ENCODE results near the gene TST. TPM values are rescaled to one million over a fixed set of nuclear protein-coding genes. Genes with fewer than 3 reads are reported as not detected.
A peak's percentile ranks its signal among the peaks of the same experiment; 100 is the strongest.

TST gene
- total RNA-seq, 1 donor from 2014 or later, result 39.0 TPM

DNA sequence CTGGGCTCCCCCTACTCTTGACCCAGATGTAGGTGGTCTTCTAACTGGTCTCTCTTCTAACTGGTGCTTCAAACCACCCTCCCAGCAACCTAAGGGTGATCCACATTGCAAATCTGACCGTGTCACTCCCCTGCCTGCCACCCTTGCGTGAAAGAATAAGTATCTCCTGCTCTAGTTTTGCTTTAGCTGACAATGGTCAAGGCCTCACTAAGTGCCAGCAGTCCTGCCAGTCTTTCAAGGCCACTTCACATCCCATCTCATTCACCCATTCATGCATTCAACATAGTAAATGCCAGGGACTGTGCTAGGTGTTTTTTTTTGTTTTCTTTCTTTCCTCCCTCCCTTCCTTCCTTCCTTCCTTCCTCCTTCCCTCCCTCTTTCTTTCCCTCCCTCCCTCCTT, 30.0 kb upstream of the TST start:
- peaks cover 7% of the 10 kb centered on the region for H3K4me1 Mint-ChIP-seq (ENCODE audit: unreplicated experiment)
- no peak for DNase-seq (ENCODE audit: low spot score)
- TF ChIP-seq, protein P1, sequence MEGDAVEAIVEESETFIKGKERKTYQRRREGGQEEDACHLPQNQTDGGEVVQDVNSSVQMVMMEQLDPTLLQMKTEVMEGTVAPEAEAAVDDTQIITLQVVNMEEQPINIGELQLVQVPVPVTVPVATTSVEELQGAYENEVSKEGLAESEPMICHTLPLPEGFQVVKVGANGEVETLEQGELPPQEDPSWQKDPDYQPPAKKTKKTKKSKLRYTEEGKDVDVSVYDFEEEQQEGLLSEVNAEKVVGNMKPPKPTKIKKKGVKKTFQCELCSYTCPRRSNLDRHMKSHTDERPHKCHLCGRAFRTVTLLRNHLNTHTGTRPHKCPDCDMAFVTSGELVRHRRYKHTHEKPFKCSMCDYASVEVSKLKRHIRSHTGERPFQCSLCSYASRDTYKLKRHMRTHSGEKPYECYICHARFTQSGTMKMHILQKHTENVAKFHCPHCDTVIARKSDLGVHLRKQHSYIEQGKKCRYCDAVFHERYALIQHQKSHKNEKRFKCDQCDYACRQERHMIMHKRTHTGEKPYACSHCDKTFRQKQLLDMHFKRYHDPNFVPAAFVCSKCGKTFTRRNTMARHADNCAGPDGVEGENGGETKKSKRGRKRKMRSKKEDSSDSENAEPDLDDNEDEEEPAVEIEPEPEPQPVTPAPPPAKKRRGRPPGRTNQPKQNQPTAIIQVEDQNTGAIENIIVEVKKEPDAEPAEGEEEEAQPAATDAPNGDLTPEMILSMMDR (IDR thresholded peaks at IDR 0.05; ENCODE audit: unreplicated experiment), result no peak
- peaks cover 7% of the 10 kb centered on the region for H3K27me3 Mint-ChIP-seq (ENCODE audit: unreplicated experiment)
- no peak overlapping the region for H3K27ac Mint-ChIP-seq (ENCODE audit: unreplicated experiment)
- no peak overlapping the region for H3K4me3 Mint-ChIP-seq (ENCODE audit: unreplicated experiment)
- H3K9me3 Mint-ChIP-seq (ENCODE audit: unreplicated experiment), result no peaks in the 10 kb centered on the region
- no peaks in the 10 kb centered on the region for H3K36me3 Mint-ChIP-seq (ENCODE audit: low read depth, unreplicated experiment)

DNA sequence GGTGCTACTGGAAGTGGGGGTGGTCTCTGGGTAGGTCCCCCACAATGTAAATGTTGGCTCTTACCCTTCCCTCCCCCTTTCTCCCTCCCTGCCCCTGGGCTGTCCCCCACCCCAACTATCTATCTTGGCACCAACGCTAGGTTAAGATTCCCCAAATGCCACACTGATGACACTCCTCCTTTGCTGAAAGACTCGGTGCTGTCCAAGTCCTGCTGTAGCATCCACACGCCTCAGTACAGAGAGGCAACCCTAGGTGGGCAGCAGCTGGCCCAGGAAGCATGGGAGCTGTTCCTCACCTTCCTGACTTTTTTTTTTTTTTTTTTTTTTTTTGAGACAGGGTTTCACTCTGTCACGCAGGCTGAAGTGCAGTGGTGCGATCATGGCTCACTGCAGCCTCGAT, 28.9 kb upstream of the TST start:
- no peak for DNase-seq (ENCODE audit: low spot score)
- no peaks in the 10 kb centered on the region for H3K9me3 Mint-ChIP-seq (ENCODE audit: unreplicated experiment)
- no peak overlapping the region for H3K4me3 Mint-ChIP-seq (ENCODE audit: unreplicated experiment)

DNA sequence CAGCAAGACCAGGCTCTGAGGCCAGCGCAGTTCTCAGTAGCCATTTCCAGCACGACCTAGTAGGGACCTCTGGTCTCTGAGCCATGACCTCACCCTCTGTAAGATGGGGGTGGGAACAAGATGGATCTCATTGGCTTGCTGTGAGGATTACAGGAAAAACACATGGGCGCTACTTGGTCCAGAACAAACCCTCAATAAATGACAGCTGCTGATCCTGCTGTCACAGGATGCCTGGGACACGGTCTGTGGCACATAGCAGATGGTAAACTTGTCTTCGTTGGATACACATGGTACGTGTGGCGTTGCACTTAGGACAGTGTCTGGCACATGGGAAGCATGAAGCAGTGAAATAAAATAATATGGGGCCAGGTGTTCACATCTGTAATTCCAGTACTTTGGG, 27.8 kb upstream of the TST start:
- Mint-ChIP-seq H3K4me1 (ENCODE audit: unreplicated experiment) (peaks cover 15% of the 10 kb centered on the region), H3K36me3 (ENCODE audit: low read depth, unreplicated experiment) (no peaks in the 10 kb centered on the region), H3K4me3 (ENCODE audit: unreplicated experiment) (no peak overlapping the region), H3K9me3 (ENCODE audit: unreplicated experiment) (no peaks in the 10 kb centered on the region), H3K27ac (ENCODE audit: unreplicated experiment) (no peak overlapping the region), H3K27me3 (ENCODE audit: unreplicated experiment) (peaks cover 3% of the 10 kb centered on the region)
- no peak for DNase-seq (ENCODE audit: low spot score)
- TF ChIP-seq, protein P1 (IDR thresholded peaks at IDR 0.05; ENCODE audit: unreplicated experiment), result no peak

More for the DNA sequence above, 28.9 kb upstream of the TST start:
- Mint-ChIP-seq H3K27ac (ENCODE audit: unreplicated experiment) (no peak overlapping the region), H3K36me3 (ENCODE audit: low read depth, unreplicated experiment) (no peaks in the 10 kb centered on the region), H3K27me3 (ENCODE audit: unreplicated experiment) (peaks cover 7% of the 10 kb centered on the region), H3K4me1 (ENCODE audit: unreplicated experiment) (peaks cover 15% of the 10 kb centered on the region)
- TF ChIP-seq, protein P1 (IDR thresholded peaks at IDR 0.05; ENCODE audit: unreplicated experiment), result no peak

DNA sequence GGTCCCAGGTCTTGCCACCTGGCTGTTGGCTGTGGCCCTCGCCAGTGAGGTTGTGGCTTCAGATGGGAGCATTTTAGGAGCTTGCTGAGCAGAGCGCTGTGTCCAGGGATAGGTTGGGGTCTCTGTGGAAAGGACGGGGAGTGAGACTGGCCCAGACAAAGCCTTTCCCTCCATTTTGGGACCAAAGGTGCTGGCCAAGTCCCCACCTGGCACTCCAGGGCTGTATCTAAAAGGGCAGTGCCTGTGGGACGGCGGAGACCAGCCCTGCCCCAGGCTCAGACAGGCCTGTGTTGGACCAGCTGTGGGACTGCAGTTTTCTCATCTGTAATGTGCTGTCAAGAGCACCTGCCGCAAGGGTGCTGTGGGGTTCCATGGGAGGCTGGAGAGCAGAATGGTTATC, 27.3 kb upstream of the TST start:
- TF ChIP-seq, protein P1 (IDR thresholded peaks at IDR 0.05; ENCODE audit: unreplicated experiment), result no peak
- Mint-ChIP-seq H3K27me3 (ENCODE audit: unreplicated experiment) (peaks cover 3% of the 10 kb centered on the region), H3K4me1 (ENCODE audit: unreplicated experiment) (peaks cover 17% of the 10 kb centered on the region), H3K27ac (ENCODE audit: unreplicated experiment) (no peak overlapping the region), H3K36me3 (ENCODE audit: low read depth, unreplicated experiment) (no peaks in the 10 kb centered on the region), H3K4me3 (ENCODE audit: unreplicated experiment) (no peak overlapping the region), H3K9me3 (ENCODE audit: unreplicated experiment) (no peaks in the 10 kb centered on the region)
- DNase-seq (ENCODE audit: low spot score), result no peak

DNA sequence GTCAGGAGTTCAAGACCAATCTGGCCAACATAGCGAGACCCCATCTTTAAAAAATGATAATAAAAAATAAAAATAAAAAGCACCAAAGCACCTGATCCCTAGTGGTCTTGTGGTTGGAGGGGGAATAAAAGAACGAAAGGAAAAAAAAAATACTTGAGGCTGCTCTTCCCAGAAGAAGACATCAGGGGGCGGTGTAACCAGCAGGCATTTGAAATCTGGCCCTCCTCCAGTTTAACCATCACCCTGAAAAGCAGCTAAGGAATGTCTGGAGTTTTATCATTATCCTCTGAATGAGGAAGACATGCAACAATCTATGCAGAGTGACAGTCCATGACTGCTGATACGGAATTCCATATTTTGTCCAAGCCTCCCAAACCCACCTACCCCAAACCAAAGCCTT, 26.7 kb upstream of the TST start:
- Mint-ChIP-seq H3K4me3 (ENCODE audit: unreplicated experiment) (no peak overlapping the region), H3K4me1 (ENCODE audit: unreplicated experiment) (peaks cover 21% of the 10 kb centered on the region), H3K27me3 (ENCODE audit: unreplicated experiment) (peaks cover 3% of the 10 kb centered on the region), H3K27ac (ENCODE audit: unreplicated experiment) (no peak overlapping the region), H3K9me3 (ENCODE audit: unreplicated experiment) (no peaks in the 10 kb centered on the region), H3K36me3 (ENCODE audit: low read depth, unreplicated experiment) (no peaks in the 10 kb centered on the region)
- TF ChIP-seq, protein P1 (IDR thresholded peaks at IDR 0.05; ENCODE audit: unreplicated experiment), result peak; percentile 71
- peak; percentile 31 for DNase-seq (ENCODE audit: low spot score)
